DND-41 (cell line): Measurements from ENCODE around the gene ZNF888.

Experiments used
- CTCF ChIP-seq: IDR thresholded peaks from 2 replicates; pipeline ENCODE4 v1.5.1; 2012; ENCODE audit warnings: borderline replicate concordance, low read length, moderate library complexity, mild to moderate bottlenecking; ENCODE audit not compliant: poor library complexity, severe bottlenecking; ENCODE audit errors: extremely low read depth
- EZH2 ChIP-seq: IDR thresholded peaks from 3 replicates; pipeline ENCODE4 v1.6.1; 2012; ENCODE audit warnings: borderline replicate concordance, low read depth, mild to moderate bottlenecking, moderate library complexity, low read length, inconsistent platforms; ENCODE audit not compliant: severe bottlenecking

DNA sequence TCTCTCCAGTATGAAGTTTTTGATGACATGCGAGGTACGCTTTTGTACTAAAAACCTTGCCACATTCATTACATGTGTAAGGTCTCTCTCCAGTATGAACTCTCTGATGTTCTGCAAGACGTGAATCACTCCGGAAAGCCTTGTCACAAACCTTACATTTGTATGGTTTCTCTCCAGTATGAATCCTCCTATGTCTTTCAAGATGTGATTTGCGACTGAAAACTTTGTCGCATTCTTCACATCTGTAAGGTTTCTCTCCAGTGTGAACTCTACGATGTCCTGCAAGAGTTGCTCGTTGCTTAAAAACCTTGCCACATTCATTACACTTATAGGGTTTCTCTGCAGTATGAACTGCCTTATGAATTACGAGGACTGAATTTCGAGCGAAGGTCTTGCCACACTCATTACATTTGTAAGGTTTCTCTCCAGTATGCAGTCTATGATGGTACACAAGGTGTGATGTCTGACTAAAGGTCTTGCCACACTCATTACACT, 42.3 kb downstream of the ZNF888 start:
- TF ChIP-seq EZH2 = no peak
- no peak for TF ChIP-seq CTCF
